ENCODE data around the gene TTYH3.

TTYH3 gene

GRCh38 chr7:2621948-2622640 lies 9.7 kb upstream of the TTYH3 start:
- Histone ChIP-seq H3K4me1 (ENCODE audit: insufficient read depth, low read length) (peaks cover 10% of the 10 kb centered on the region), H3K4me3 (ENCODE audit: low read length) (no peak overlapping the region), H3K36me3 (ENCODE audit: insufficient read depth, low read length) (no peaks in the 10 kb centered on the region), H3K27me3 (ENCODE audit: insufficient read depth, low read length) (no peaks in the 10 kb centered on the region), H3K9ac (ENCODE audit: low read depth, low read length) (no peak overlapping the region), H3K27ac (ENCODE audit: low read depth, low read length) (peak overlapping the region; percentile 69), H3K9me3 (ENCODE audit: insufficient read depth, low read depth, low read length) (no peaks in the 10 kb centered on the region)
- WGBS, result 41% methylated on average over 12 of the region's 12 CpGs

- WGBS, result 86% methylated on average over 19 of the region's 19 CpGs
Observed at GRCh38 chr7:2622869-2623697, 8.7 kb upstream of the TTYH3 start.

GRCh38 chr7:2623698-2624014 lies 8.1 kb upstream of the TTYH3 start:
- peaks cover 10% of the 10 kb centered on the region for H3K4me1 ChIP-seq (ENCODE audit: insufficient read depth, low read length)
- no peaks in the 10 kb centered on the region for H3K9me3 ChIP-seq (ENCODE audit: insufficient read depth, low read depth, low read length)
- H3K9ac ChIP-seq (ENCODE audit: low read depth, low read length), result no peak overlapping the region
- H3K36me3 ChIP-seq (ENCODE audit: insufficient read depth, low read length), result no peaks in the 10 kb centered on the region
- no peaks in the 10 kb centered on the region for H3K27me3 ChIP-seq (ENCODE audit: insufficient read depth, low read length)
- no peak overlapping the region for H3K27ac ChIP-seq (ENCODE audit: low read depth, low read length)
- H3K4me3 ChIP-seq (ENCODE audit: low read length), result no peak overlapping the region
- WGBS, result 97% methylated on average over 10 of the region's 10 CpGs

More at GRCh38 chr7:2622869-2623697, 8.7 kb upstream of the TTYH3 start:
- no peaks in the 10 kb centered on the region for H3K36me3 ChIP-seq (ENCODE audit: insufficient read depth, low read length)
- H3K4me1 ChIP-seq (ENCODE audit: insufficient read depth, low read length), result peaks cover 10% of the 10 kb centered on the region
- H3K27ac ChIP-seq (ENCODE audit: low read depth, low read length), result no peak overlapping the region
- H3K9ac ChIP-seq (ENCODE audit: low read depth, low read length), result no peak overlapping the region
- H3K9me3 ChIP-seq (ENCODE audit: insufficient read depth, low read depth, low read length), result no peaks in the 10 kb centered on the region
- H3K27me3 ChIP-seq (ENCODE audit: insufficient read depth, low read length), result no peaks in the 10 kb centered on the region
- no peak overlapping the region for H3K4me3 ChIP-seq (ENCODE audit: low read length)

GRCh38 chr7:2624293-2624886 lies 7.4 kb upstream of the TTYH3 start:
- H3K9me3 ChIP-seq (ENCODE audit: insufficient read depth, low read depth, low read length), result no peaks in the 10 kb centered on the region
- 75% methylated on average over 18 of the region's 18 CpGs for WGBS
- H3K36me3 ChIP-seq (ENCODE audit: insufficient read depth, low read length), result no peaks in the 10 kb centered on the region
- H3K4me3 ChIP-seq (ENCODE audit: low read length), result no peak overlapping the region
- H3K27me3 ChIP-seq (ENCODE audit: insufficient read depth, low read length), result no peaks in the 10 kb centered on the region
- peaks cover 10% of the 10 kb centered on the region for H3K4me1 ChIP-seq (ENCODE audit: insufficient read depth, low read length)
- H3K27ac ChIP-seq (ENCODE audit: low read depth, low read length), result no peak overlapping the region
- H3K9ac ChIP-seq (ENCODE audit: low read depth, low read length), result no peak overlapping the region

DNA sequence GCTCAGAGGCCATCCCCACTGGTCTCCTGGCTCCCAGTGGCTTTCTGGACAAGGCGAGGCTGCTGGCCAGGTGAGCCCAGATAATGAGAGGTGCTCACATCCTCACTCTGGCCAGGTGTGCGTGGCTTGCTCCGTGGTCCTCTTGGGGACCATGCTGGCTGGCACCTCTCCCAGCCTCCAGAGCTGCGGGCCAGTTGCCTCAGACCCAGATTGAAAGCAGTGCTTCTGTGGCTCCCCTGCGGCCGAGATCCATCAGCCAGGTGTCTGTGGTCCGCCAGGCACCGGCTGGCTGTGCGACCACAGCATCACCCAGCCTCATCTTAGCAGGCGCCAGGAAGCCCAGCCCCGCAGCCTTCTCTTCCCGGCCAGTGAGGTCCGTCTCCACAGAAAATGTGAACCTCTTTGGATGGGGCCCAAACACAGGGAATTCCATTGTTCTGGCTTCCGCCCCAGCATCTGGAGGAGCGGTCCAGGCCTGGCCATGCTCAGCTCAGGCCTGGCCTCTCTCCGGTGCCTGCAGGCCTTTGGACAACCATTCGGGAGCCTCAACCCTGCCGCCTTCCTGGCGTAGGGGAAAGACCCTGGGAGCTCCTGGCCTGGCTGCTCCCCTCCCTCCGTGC lies 5.2 kb upstream of the TTYH3 start:
- no peak overlapping the region for H3K4me3 ChIP-seq (ENCODE audit: low read length)
- no peak overlapping the region for H3K9ac ChIP-seq (ENCODE audit: low read depth, low read length)
- H3K36me3 ChIP-seq (ENCODE audit: insufficient read depth, low read length), result no peaks in the 10 kb centered on the region
- H3K4me1 ChIP-seq (ENCODE audit: insufficient read depth, low read length), result peaks cover 6% of the 10 kb centered on the region
- no peaks in the 10 kb centered on the region for H3K9me3 ChIP-seq (ENCODE audit: insufficient read depth, low read depth, low read length)
- 90% methylated on average over 20 of the region's 20 CpGs for WGBS
- H3K27me3 ChIP-seq (ENCODE audit: insufficient read depth, low read length), result no peaks in the 10 kb centered on the region
- no peak overlapping the region; the same call in 1 of the 2 replicates for H3K27ac ChIP-seq (ENCODE audit: low read depth, low read length)

GRCh38 chr7:2627258-2628129 lies 4.3 kb upstream of the TTYH3 start:
- Histone ChIP-seq H3K9me3 (ENCODE audit: insufficient read depth, low read depth, low read length) (no peaks in the 10 kb centered on the region), H3K4me1 (ENCODE audit: insufficient read depth, low read length) (no peaks in the 10 kb centered on the region), H3K36me3 (ENCODE audit: insufficient read depth, low read length) (no peaks in the 10 kb centered on the region), H3K9ac (ENCODE audit: low read depth, low read length) (no peak overlapping the region), H3K4me3 (ENCODE audit: low read length) (no peak overlapping the region), H3K27ac (ENCODE audit: low read depth, low read length) (no peak overlapping the region), H3K27me3 (ENCODE audit: insufficient read depth, low read length) (no peaks in the 10 kb centered on the region)
- 76% methylated on average over 9 of the region's 9 CpGs for WGBS

GRCh38 chr7:2628130-2628482 lies 3.7 kb upstream of the TTYH3 start:
- 91% methylated on average over 12 of the region's 12 CpGs for WGBS
- H3K9ac ChIP-seq (ENCODE audit: low read depth, low read length), result no peak overlapping the region
- no peak overlapping the region for H3K4me3 ChIP-seq (ENCODE audit: low read length)
- H3K4me1 ChIP-seq (ENCODE audit: insufficient read depth, low read length), result no peaks in the 10 kb centered on the region
- H3K27ac ChIP-seq (ENCODE audit: low read depth, low read length), result no peak overlapping the region
- H3K36me3 ChIP-seq (ENCODE audit: insufficient read depth, low read length), result no peaks in the 10 kb centered on the region
- no peaks in the 10 kb centered on the region for H3K27me3 ChIP-seq (ENCODE audit: insufficient read depth, low read length)
- no peaks in the 10 kb centered on the region for H3K9me3 ChIP-seq (ENCODE audit: insufficient read depth, low read depth, low read length)

GRCh38 chr7:2628891-2629290 lies 2.9 kb upstream of the TTYH3 start:
- no peaks in the 10 kb centered on the region for H3K27me3 ChIP-seq (ENCODE audit: insufficient read depth, low read length)
- peaks cover 7% of the 10 kb centered on the region for H3K4me1 ChIP-seq (ENCODE audit: insufficient read depth, low read length)
- H3K36me3 ChIP-seq (ENCODE audit: insufficient read depth, low read length), result no peaks in the 10 kb centered on the region
- no peaks in the 10 kb centered on the region for H3K9me3 ChIP-seq (ENCODE audit: insufficient read depth, low read depth, low read length)
- no peak overlapping the region for H3K27ac ChIP-seq (ENCODE audit: low read depth, low read length)
- 94% methylated on average over 7 of the region's 7 CpGs for WGBS
- no peak overlapping the region for H3K4me3 ChIP-seq (ENCODE audit: low read length)
- H3K9ac ChIP-seq (ENCODE audit: low read depth, low read length), result no peak overlapping the region

GRCh38 chr7:2629746-2630681 lies 1.8 kb upstream of the TTYH3 start:
- Histone ChIP-seq H3K27me3 (ENCODE audit: insufficient read depth, low read length) (no peaks in the 10 kb centered on the region), H3K27ac (ENCODE audit: low read depth, low read length) (no peak overlapping the region), H3K4me3 (ENCODE audit: low read length) (no peak overlapping the region), H3K4me1 (ENCODE audit: insufficient read depth, low read length) (peaks cover 11% of the 10 kb centered on the region), H3K36me3 (ENCODE audit: insufficient read depth, low read length) (no peaks in the 10 kb centered on the region; the same call in 1 of the 2 replicates), H3K9ac (ENCODE audit: low read depth, low read length) (no peak overlapping the region), H3K9me3 (ENCODE audit: insufficient read depth, low read depth, low read length) (no peaks in the 10 kb centered on the region)
- WGBS, result 89% methylated on average over 21 of the region's 21 CpGs
